Measurements from ENCODE around the gene ZFR. TPM values are rescaled to one million over a fixed set of nuclear protein-coding genes. Genes with fewer than 3 reads are reported as not detected.

ZFR gene
- total RNA-seq, 1 donor from 2014 or later = 65.0 TPM

DNA sequence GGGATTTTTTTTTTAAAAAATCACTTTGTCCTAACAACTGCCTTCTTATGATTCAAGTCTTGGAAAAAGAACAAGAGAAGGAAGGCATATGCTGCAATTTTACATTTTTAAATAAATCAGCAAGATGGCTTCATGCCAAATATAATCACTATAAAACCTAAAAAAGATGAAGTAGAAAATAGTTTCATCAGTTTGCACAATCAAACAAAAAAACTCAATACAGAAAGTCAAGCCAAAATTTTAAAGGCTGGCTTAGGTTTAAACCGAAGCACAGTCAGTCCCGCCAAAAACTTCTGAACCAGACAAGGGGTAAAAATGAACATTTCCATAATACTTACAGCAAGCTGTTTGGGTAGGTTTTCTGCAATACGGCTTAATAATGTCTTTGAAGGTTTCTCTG lies 57.3 kb downstream of the ZFR start:
- H3K36me3 ChIP-seq (ENCODE audit: control insufficient read depth, insufficient read depth, low read length) = peaks cover 11% of the 10 kb centered on the region

DNA sequence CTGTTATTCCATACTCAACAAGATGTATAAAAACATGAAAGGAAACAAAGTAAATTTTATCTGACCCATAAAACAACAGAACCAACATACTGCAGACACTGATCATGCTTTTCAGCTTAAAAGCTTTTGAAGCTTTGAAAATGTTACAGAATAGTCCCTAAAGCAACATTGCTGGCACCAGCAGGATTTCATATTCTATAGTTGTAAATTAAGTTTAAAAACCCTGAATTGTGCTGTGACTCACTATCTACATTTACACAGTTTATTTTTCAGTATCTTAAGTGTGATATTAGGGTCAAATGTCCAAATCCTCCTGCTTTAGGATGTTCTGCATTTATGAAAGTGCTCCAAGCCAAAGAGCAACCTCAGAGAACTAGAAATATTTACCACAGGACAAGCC lies 59.9 kb downstream of the ZFR start:
- no peak overlapping the region for H3K4me3 ChIP-seq (ENCODE audit: low read depth, low read length)
- no peaks in the 10 kb centered on the region for H3K27me3 ChIP-seq (ENCODE audit: control insufficient read depth, insufficient read depth, low read length)
- no peak for DNase-seq (ENCODE audit: low read depth)
- FAIRE-seq = no peak
- TF ChIP-seq, protein P1, sequence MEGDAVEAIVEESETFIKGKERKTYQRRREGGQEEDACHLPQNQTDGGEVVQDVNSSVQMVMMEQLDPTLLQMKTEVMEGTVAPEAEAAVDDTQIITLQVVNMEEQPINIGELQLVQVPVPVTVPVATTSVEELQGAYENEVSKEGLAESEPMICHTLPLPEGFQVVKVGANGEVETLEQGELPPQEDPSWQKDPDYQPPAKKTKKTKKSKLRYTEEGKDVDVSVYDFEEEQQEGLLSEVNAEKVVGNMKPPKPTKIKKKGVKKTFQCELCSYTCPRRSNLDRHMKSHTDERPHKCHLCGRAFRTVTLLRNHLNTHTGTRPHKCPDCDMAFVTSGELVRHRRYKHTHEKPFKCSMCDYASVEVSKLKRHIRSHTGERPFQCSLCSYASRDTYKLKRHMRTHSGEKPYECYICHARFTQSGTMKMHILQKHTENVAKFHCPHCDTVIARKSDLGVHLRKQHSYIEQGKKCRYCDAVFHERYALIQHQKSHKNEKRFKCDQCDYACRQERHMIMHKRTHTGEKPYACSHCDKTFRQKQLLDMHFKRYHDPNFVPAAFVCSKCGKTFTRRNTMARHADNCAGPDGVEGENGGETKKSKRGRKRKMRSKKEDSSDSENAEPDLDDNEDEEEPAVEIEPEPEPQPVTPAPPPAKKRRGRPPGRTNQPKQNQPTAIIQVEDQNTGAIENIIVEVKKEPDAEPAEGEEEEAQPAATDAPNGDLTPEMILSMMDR (IDR thresholded peaks at IDR 0.05; ENCODE audit: insufficient read depth, low read length, severe bottlenecking) = no peak
- peaks cover 9% of the 10 kb centered on the region for H3K36me3 ChIP-seq (ENCODE audit: control insufficient read depth, insufficient read depth, low read length)

More for the DNA sequence above, 57.3 kb downstream of the ZFR start:
- TF ChIP-seq, protein P1 (IDR thresholded peaks at IDR 0.05; ENCODE audit: insufficient read depth, low read length, severe bottlenecking) = no peak
- Histone ChIP-seq H3K27me3 (ENCODE audit: control insufficient read depth, insufficient read depth, low read length) (no peaks in the 10 kb centered on the region), H3K4me3 (ENCODE audit: low read depth, low read length) (no peak overlapping the region)
- DNase-seq (ENCODE audit: low read depth) (no peak), FAIRE-seq (no peak)

DNA sequence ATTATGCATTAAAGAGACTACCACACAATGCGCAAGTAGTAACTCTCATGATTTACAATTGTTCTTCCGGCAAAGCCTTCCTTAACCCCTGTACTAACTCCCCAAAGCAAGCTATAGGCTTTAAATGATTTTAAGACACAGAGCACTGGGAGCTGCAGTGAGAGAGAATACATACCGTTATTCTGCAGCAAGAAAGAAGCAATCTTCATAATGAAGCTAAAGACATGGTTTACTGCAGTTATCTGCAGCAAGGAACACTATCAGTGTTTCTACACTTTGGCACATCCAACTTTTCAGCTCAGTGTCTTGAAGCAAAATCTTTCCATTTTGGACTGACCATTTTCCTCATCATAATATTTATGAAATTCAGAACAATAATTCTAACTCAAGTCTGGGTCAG lies 61.0 kb downstream of the ZFR start:
- Histone ChIP-seq H3K27me3 (ENCODE audit: control insufficient read depth, insufficient read depth, low read length) (no peaks in the 10 kb centered on the region), H3K36me3 (ENCODE audit: control insufficient read depth, insufficient read depth, low read length) (peaks cover 9% of the 10 kb centered on the region), H3K4me3 (ENCODE audit: low read depth, low read length) (no peak overlapping the region)
- DNase-seq (ENCODE audit: low read depth) (no peak), FAIRE-seq (no peak)
- TF ChIP-seq, protein P1 (IDR thresholded peaks at IDR 0.05; ENCODE audit: insufficient read depth, low read length, severe bottlenecking) = no peak

DNA sequence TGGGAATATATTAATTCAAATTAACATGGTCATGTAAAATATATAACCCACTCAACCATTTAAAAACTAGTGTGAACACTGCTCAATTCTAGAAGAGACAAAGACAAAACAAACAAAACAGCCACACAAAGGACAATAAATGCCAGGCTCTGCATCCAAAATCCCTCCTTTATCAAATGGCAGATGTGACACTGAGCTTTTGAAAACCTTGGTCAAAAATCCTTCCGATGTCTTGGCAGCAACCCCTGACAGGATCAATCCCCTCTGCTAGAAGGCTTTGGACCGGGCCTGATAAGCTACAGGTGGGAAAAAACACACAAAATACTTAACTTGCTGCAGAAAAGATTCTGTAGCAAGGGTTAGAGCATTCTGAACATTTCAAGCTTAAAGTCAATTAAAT lies 61.5 kb downstream of the ZFR start:
- peaks cover 9% of the 10 kb centered on the region for H3K36me3 ChIP-seq (ENCODE audit: control insufficient read depth, insufficient read depth, low read length)
- FAIRE-seq = no peak
- H3K27me3 ChIP-seq (ENCODE audit: control insufficient read depth, insufficient read depth, low read length) = no peaks in the 10 kb centered on the region
- H3K4me3 ChIP-seq (ENCODE audit: low read depth, low read length) = no peak overlapping the region
- DNase-seq (ENCODE audit: low read depth) = no peak
- TF ChIP-seq, protein P1 (IDR thresholded peaks at IDR 0.05; ENCODE audit: insufficient read depth, low read length, severe bottlenecking) = no peak

DNA sequence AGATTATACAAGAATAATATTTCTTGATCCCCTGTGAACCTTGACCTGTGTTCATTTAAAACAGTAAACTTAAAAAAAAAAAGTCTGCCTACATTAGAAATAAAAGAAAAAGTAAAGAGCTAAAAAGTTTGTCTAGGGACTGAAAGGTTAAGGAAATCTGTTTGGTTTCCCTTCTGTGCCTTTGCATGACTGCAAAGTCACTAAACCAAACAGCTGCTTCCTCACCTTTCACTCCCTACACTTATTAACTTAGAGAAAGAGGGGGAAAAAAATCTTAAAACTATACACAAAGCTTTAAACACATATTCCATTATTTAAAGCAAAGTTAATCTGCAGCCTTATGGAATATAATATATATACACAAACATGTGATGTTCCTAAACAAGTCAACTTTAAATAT lies 65.1 kb downstream of the ZFR start:
- no peak overlapping the region for H3K4me3 ChIP-seq (ENCODE audit: low read depth, low read length)
- H3K27me3 ChIP-seq (ENCODE audit: control insufficient read depth, insufficient read depth, low read length) = no peaks in the 10 kb centered on the region
- TF ChIP-seq, protein P1 (IDR thresholded peaks at IDR 0.05; ENCODE audit: insufficient read depth, low read length, severe bottlenecking) = no peak
- peaks cover 6% of the 10 kb centered on the region for H3K36me3 ChIP-seq (ENCODE audit: control insufficient read depth, insufficient read depth, low read length)
- no peak for FAIRE-seq
- no peak for DNase-seq (ENCODE audit: low read depth)

DNA sequence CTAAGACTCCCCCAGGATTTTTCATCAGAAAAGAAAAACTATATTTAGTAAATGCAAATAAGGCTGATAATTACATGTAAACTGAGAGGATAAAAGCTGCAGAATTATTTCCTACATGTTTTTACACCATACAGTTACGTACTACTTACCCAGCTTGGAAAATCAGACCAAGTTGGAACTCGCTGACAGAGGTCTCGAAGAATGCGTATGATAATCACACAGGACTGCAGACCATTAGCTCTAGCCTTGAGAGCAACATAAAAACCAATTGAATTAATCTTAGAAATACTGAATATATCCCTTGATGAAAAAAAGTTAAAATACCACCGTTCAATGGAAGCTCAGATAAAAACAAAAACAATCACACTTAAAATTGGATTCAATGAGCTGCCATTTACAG lies 65.6 kb downstream of the ZFR start:
- H3K36me3 ChIP-seq (ENCODE audit: control insufficient read depth, insufficient read depth, low read length) = peaks cover 7% of the 10 kb centered on the region
- DNase-seq (ENCODE audit: low read depth) (no peak), FAIRE-seq (no peak)
- no peaks in the 10 kb centered on the region for H3K27me3 ChIP-seq (ENCODE audit: control insufficient read depth, insufficient read depth, low read length)
- no peak overlapping the region for H3K4me3 ChIP-seq (ENCODE audit: low read depth, low read length)
- TF ChIP-seq, protein P1 (IDR thresholded peaks at IDR 0.05; ENCODE audit: insufficient read depth, low read length, severe bottlenecking) = no peak
